T-cell (primary cell): ENCODE results near the gene MYBL2. TPM values are rescaled to one million over a fixed set of nuclear protein-coding genes. Genes with fewer than 3 reads are reported as not detected.

Experiments used
- ATAC-seq, 4 experiments: fragments of 200-7000 bp in 3 of 4; fragments of 150-1000 bp in 1 of 4; cut with Tn5 transposase; replicated peaks in 1 of 4; 1 replicate in 3 of 4; 2 replicates in 1 of 4; pipeline ENCODE4 v1.10.0; 2021; ENCODE audit warnings: moderate library complexity in 3 of 4, mild to moderate bottlenecking in 2 of 4, moderate number of reproducible peaks in 1 of 4
- CTCF ChIA-PET, 2 donors: fragments of 300-600 bp; sonication (Branson Sonifier 250); formaldehyde crosslinking; loops; one replicate each; lab custom pipeline; 2022; ENCODE audit warnings: antibody characterized with exemption in 2 of 2; lab: Charles Lee
- POLR2A ChIA-PET, 2 donors: fragments of 300-600 bp; sonication (Branson Sonifier 250); formaldehyde crosslinking; loops; one replicate each; lab custom pipeline; 2022; ENCODE audit warnings: antibody characterized with exemption in 2 of 2; lab: Charles Lee
- DNase-seq, 35 experiments: peaks; one replicate each; pipeline versions ENCODE4 v3.0.0 to v3.0.0-alpha.2; 2013 to 2023
- H3K27ac ChIP-seq: one replicate; pipeline ENCODE4 v1.5.1; 2013; ENCODE audit warnings: low read length
- H3K27me3 ChIP-seq, 2 experiments: replicated peaks in 1 of 2; 1 replicate in 1 of 2; 2 replicates in 1 of 2; pipeline versions ENCODE4 v1.6.1 to v1.7.0; 2013; ENCODE audit warnings: low read length in 1 of 2, mixed read lengths in 1 of 2; ENCODE audit not compliant: control insufficient read depth in 2 of 2, insufficient read depth in 2 of 2; ENCODE audit errors: extremely low read depth in 1 of 2
- H3K36me3 ChIP-seq, 2 donors: 1 replicate in 1 of 2; 2 replicates in 1 of 2; pipeline versions ENCODE4 v1.6.1 to v1.7.0; 2013; ENCODE audit warnings: low read length in 1 of 2; ENCODE audit not compliant: control insufficient read depth in 2 of 2, insufficient read depth in 1 of 2; ENCODE audit errors: extremely low read depth in 1 of 2
- H3K4me1 ChIP-seq, 2 experiments: 1 replicate in 1 of 2; 2 replicates in 1 of 2; pipeline versions ENCODE4 v1.6.1 to v1.7.0; 2013; ENCODE audit warnings: low read length in 2 of 2, mixed read lengths in 1 of 2; ENCODE audit not compliant: insufficient read depth in 2 of 2, control insufficient read depth in 1 of 2; ENCODE audit errors: extremely low read depth in 1 of 2
- H3K4me3 ChIP-seq, 2 donors: 1 replicate in 1 of 2; 2 replicates in 1 of 2; pipeline versions ENCODE4 v1.5.1 to v1.7.0; 2013; ENCODE audit warnings: mild to moderate bottlenecking in 2 of 2, low read length in 1 of 2, moderate library complexity in 1 of 2; ENCODE audit not compliant: control insufficient read depth in 1 of 2; ENCODE audit errors: extremely low read depth in 1 of 2
- H3K9me3 ChIP-seq: 2 replicates; pipeline ENCODE4 v1.7.0; 2013
- H3K27ac Mint-ChIP-seq, 2 donors: one replicate each; pipeline ENCODE4 v1.8.0; 2020 to 2021; ENCODE audit warnings: mild to moderate bottlenecking in 2 of 2, mixed read lengths in 2 of 2
- H3K27me3 Mint-ChIP-seq, 2 donors: one replicate each; pipeline ENCODE4 v1.8.0; 2021 to 2022; ENCODE audit warnings: mixed read lengths in 2 of 2
- H3K36me3 Mint-ChIP-seq: one replicate; pipeline ENCODE4 v1.8.0; 2021; ENCODE audit warnings: mixed read lengths
- H3K4me1 Mint-ChIP-seq, 3 donors: one replicate each; pipeline ENCODE4 v1.8.0; 2020 to 2022; ENCODE audit warnings: mixed read lengths in 3 of 3, mild to moderate bottlenecking in 1 of 3
- H3K4me3 Mint-ChIP-seq, 3 donors: one replicate each; pipeline ENCODE4 v1.8.0; 2020 to 2022; ENCODE audit warnings: mild to moderate bottlenecking in 3 of 3, mixed read lengths in 3 of 3, moderate library complexity in 3 of 3
- H3K9me3 Mint-ChIP-seq, 3 donors: one replicate each; pipeline ENCODE4 v1.8.0; 2020 to 2022; ENCODE audit warnings: mixed read lengths in 3 of 3
- WGBS: methylation state at CpG from one replicate; pipeline ENCODE4 v1.1.5; 2013; ENCODE audit warnings: missing lambda C conversion rate; ENCODE audit not compliant: insufficient coverage; 5-methylcytosine and 5-hydroxymethylcytosine counted together
- total RNA-seq, 35 experiments: library from RNA in 6 of 35; stranded (reverse) in 6 of 35; fragments of 120-200 nt in 1 of 35; gene quantifications; one replicate each; pipeline versions ENCODE4 v1.2.1 to v1.2.4 and lab custom pipeline; 2013 to 2026

MYBL2 gene
- total RNA-seq, 5 donors from 2014 or later (not counting 1 experiment from before 2014, with no cell fraction given), result 1.2 to 3.0 (median 1.4) TPM

DNA sequence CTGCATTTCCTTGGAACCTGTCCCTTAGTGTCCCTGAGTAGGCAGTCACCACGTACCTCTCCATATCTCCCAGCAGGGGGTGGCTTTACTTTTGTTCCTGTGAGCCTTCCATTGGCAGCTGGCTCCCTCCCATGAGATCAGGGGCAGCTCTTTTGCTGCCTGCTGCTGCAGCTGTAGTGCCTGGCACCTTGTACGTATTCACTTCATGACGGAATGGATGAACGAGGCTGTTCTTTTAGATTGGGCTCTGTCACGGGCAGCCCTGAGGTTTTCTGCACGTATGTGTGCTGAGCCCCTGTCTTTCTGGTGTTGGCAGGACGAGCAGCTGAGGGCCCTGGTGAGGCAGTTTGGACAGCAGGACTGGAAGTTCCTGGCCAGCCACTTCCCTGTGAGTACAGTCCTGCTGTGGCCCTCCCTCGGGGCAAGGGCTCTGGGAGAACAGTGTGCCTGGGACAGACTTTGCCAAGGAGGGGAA, 14.6 kb downstream of the MYBL2 start:
- ATAC-seq, result no peak
- Mint-ChIP-seq H3K9me3 (no peaks in the 10 kb centered on the region), H3K4me1 (peaks cover 0 to 6% (median 2%) of the 10 kb centered on the region in 3 donors), H3K27ac (no peak overlapping the region), H3K36me3 (no peaks in the 10 kb centered on the region), H3K27me3 (peaks cover 0 to 3% of the 10 kb centered on the region in 2 donors), H3K4me3 (no peak overlapping the region)
- DNase-seq, result peak in 3 of 35 experiments; percentile 12 to 27 (median 23)
- Histone ChIP-seq H3K4me1 (peaks cover 0 to 5% of the 10 kb centered on the region in 2 experiments), H3K4me3 (no peak overlapping the region), H3K27ac (peak overlapping the region; percentile 47), H3K27me3 (no peaks in the 10 kb centered on the region), H3K36me3 (no peaks in the 10 kb centered on the region), H3K9me3 (no peaks in the 10 kb centered on the region)
- ChIA-PET CTCF (interaction anchor here (0.6 kb wide), 2 partner anchors 7 to 10 kb away, joined by 4 to 5 read pairs; no protein-coding TSS in a partner anchor), POLR2A (interaction anchor here in 1 of 2 donors (0.7 kb wide), 1 partner anchor 79 kb away, joined by 3 read pairs; no protein-coding TSS in a partner anchor)
- WGBS, result 76% methylated on average over 8 of the region's 8 CpGs

DNA sequence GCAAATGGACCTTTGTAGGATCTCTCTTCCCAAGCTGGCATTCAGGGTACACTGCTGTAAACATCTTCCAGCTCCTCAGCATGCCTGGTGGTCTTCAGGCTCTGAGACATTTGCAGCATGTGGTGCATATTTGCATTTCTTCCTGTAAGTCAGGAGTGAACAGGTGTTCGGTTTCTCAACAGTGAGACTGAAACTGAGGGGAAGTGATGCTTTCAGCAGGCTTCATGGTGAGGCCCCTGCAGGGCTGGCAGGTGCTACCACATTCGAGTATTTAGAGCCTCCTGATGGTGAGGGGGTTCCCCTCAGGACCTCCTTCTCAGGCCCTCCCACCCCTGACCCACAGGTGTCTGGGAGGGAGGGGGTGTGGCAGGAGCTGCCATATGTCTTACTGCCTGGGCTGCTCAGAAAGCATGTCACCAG, 15.1 kb downstream of the MYBL2 start:
- ChIA-PET POLR2A (interaction anchor here in 1 of 2 donors (0.7 kb wide), 1 partner anchor 80 kb away, joined by 3 read pairs; no protein-coding TSS in a partner anchor), CTCF (interaction anchor here in 1 of 2 donors (0.6 kb wide), 1 partner anchor 8 kb away, joined by 5 read pairs; no protein-coding TSS in a partner anchor)
- Histone ChIP-seq H3K27ac (peak overlapping the region; percentile 47), H3K4me1 (peaks cover 0 to 5% of the 10 kb centered on the region in 2 experiments), H3K4me3 (no peak overlapping the region), H3K27me3 (no peaks in the 10 kb centered on the region), H3K36me3 (no peaks in the 10 kb centered on the region), H3K9me3 (no peaks in the 10 kb centered on the region)
- Mint-ChIP-seq H3K9me3 (no peaks in the 10 kb centered on the region), H3K4me3 (no peak overlapping the region), H3K27ac (no peak overlapping the region), H3K36me3 (no peaks in the 10 kb centered on the region), H3K27me3 (peaks cover 0 to 3% of the 10 kb centered on the region in 2 donors), H3K4me1 (peaks cover 0 to 6% (median 2%) of the 10 kb centered on the region in 3 donors)
- WGBS, result 60% methylated on average over 1 of the region's 2 CpGs
- DNase-seq (peak in 1 of 35 experiments; percentile 44), ATAC-seq (peak in 3 of 4 experiments; percentile 20 to 44 (median 23))

DNA sequence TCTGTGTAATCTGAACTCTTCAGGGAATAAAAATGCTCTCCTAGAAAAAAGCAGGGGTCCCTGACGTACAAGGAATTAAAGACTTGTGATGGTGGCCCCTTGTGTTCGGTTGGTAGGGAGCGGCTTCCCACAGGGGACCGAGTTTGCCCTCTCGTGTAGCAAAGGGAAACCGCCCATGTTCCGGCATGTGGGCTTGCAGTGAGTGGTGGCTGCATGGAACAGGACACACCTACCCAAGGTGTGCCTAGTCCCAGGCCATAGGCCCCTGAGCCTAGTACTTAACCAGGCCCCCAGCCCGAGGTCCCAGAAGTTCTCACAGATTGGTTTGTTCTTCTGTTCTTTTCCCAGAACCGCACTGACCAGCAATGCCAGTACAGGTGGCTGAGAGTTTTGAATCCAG, 15.5 kb downstream of the MYBL2 start:
- Histone ChIP-seq H3K27me3 (no peaks in the 10 kb centered on the region), H3K4me3 (no peak overlapping the region), H3K9me3 (no peaks in the 10 kb centered on the region), H3K36me3 (no peaks in the 10 kb centered on the region), H3K4me1 (peaks cover 0 to 5% of the 10 kb centered on the region in 2 experiments), H3K27ac (no peak overlapping the region)
- CTCF ChIA-PET, result interaction anchor here in 1 of 2 donors (0.6 kb wide), 1 partner anchor 8 kb away, joined by 5 read pairs; no protein-coding TSS in a partner anchor
- H3K4me1 Mint-ChIP-seq, result peaks cover 0 to 6% (median 2%) of the 10 kb centered on the region in 3 donors
- H3K27me3 Mint-ChIP-seq, result no peaks in the 10 kb centered on the region
- H3K4me3 Mint-ChIP-seq, result no peak overlapping the region
- POLR2A ChIA-PET, result interaction anchor here in 1 of 2 donors (0.6 kb wide), 1 partner anchor 212 kb away, joined by 10 read pairs; no protein-coding TSS in a partner anchor
- ATAC-seq (no peak), DNase-seq (no peak)
- 96% methylated on average over 9 of the region's 9 CpGs for WGBS
- H3K27ac Mint-ChIP-seq, result no peak overlapping the region
- no peaks in the 10 kb centered on the region for H3K9me3 Mint-ChIP-seq
- no peaks in the 10 kb centered on the region for H3K36me3 Mint-ChIP-seq

DNA sequence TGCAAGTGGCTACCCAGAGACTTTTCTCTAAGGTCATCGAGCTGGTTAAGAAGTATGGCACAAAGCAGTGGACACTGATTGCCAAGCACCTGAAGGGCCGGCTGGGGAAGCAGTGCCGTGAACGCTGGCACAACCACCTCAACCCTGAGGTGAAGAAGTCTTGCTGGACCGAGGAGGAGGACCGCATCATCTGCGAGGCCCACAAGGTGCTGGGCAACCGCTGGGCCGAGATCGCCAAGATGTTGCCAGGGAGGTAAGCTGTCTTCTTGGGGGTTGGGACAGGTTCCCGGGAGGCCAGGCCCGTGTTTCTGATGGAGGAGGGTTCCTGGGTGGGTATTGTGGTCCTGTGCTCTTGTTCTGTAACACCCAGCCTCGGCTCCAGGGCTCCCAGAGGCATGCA, 19.9 kb downstream of the MYBL2 start:
- Mint-ChIP-seq H3K36me3 (no peaks in the 10 kb centered on the region), H3K4me3 (no peak overlapping the region), H3K9me3 (no peaks in the 10 kb centered on the region), H3K27ac (no peak overlapping the region), H3K27me3 (no peaks in the 10 kb centered on the region), H3K4me1 (peaks cover 0 to 2% (median 0%) of the 10 kb centered on the region in 3 donors)
- no peak for ATAC-seq
- Histone ChIP-seq H3K27ac (no peak overlapping the region), H3K4me3 (no peak overlapping the region), H3K27me3 (no peaks in the 10 kb centered on the region), H3K9me3 (no peaks in the 10 kb centered on the region), H3K36me3 (no peaks in the 10 kb centered on the region), H3K4me1 (peaks cover 0 to under 1% of the 10 kb centered on the region in 2 experiments)
- 95% methylated on average over 13 of the region's 13 CpGs for WGBS
- DNase-seq, result no peak
- ChIA-PET POLR2A (interaction anchor here in 1 of 2 donors (0.6 kb wide), 1 partner anchor 13 kb away, joined by 4 read pairs; no protein-coding TSS in a partner anchor), CTCF (no interaction called here)

DNA sequence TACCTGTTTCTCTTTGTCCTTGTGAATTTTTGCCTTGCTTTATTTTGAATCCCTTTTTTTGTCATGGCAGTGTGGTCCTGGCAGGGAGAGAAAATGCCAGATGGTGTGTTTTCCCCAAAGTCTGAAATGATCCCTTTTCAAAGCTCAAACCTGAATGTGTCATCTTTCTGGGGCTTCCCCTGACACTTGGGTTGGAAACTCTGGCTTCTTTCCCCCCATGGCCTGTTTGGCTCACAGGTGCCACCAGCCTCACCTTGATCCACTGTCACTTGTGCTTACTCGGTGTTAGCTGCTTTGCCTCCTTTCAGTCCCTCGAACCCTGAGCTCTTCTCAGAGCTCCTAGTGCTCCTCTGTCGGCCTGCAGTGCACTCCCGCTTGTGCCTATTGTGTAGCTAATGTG, 22.3 kb downstream of the MYBL2 start:
- Histone ChIP-seq H3K27me3 (no peaks in the 10 kb centered on the region), H3K27ac (no peak overlapping the region), H3K36me3 (no peaks in the 10 kb centered on the region), H3K9me3 (no peaks in the 10 kb centered on the region), H3K4me1 (peaks cover 0 to 4% of the 10 kb centered on the region in 2 experiments), H3K4me3 (no peak overlapping the region)
- no peaks in the 10 kb centered on the region for H3K36me3 Mint-ChIP-seq
- peaks cover 0 to 2% (median 0%) of the 10 kb centered on the region in 3 donors for H3K4me1 Mint-ChIP-seq
- no peaks in the 10 kb centered on the region for H3K27me3 Mint-ChIP-seq
- ChIA-PET CTCF (no interaction called here), POLR2A (no interaction called here)
- H3K9me3 Mint-ChIP-seq, result no peaks in the 10 kb centered on the region
- 100% methylated on average over 1 of the region's 4 CpGs for WGBS
- ATAC-seq, result no peak
- DNase-seq, result no peak
- H3K27ac Mint-ChIP-seq, result no peak overlapping the region
- no peak overlapping the region for H3K4me3 Mint-ChIP-seq

DNA sequence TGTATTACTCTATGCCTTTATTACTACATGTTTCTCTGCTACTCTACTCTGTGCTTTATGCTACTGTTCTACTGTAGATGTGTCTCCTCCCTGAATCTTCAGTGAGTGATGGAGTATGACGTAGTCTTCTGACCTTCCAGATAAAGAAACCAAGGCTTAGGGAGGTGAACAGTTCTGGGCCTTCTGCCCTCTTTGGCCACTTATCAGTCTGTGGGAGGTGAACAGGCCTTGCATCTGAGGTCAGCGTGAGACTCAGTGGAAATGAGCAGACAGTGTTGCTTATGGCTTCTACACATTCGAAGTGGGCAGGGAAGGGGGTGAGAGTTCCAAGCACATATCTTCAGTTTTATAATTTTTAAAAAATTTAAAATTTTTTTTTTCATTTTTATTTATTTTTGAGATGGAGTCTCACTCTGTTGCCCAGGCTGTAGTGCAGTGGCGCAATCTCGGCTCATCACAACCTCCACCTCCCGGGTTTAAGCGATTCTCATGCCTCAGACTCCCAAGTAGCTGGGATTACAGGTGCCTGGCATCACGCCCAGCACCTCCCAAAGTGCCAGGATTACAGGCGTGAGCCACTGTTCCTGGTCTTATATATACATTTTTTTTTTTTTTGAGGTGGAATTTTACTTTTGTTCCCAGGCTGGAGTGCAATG, 24.2 kb downstream of the MYBL2 start:
- no peaks in the 10 kb centered on the region for H3K27me3 Mint-ChIP-seq
- no peak for DNase-seq
- ChIA-PET CTCF (interaction anchor here (0.5 to 1.1 kb wide), 4 partner anchors 42 to 570 kb away, joined by 3 to 5 read pairs (median 4); no protein-coding TSS in a partner anchor), POLR2A (no interaction called here)
- H3K36me3 Mint-ChIP-seq, result no peaks in the 10 kb centered on the region
- no peaks in the 10 kb centered on the region for H3K9me3 ChIP-seq
- H3K4me3 ChIP-seq, result no peak overlapping the region
- 100% methylated on average over 1 of the region's 9 CpGs for WGBS
- H3K9me3 Mint-ChIP-seq, result no peaks in the 10 kb centered on the region
- H3K4me3 Mint-ChIP-seq, result no peak overlapping the region
- ATAC-seq, result no peak
- H3K4me1 Mint-ChIP-seq, result peaks cover 0 to 4% (median 0%) of the 10 kb centered on the region in 3 donors
- H3K27ac Mint-ChIP-seq, result no peak overlapping the region
- H3K36me3 ChIP-seq, result no peaks in the 10 kb centered on the region
- H3K27me3 ChIP-seq, result no peaks in the 10 kb centered on the region
- no peak overlapping the region for H3K27ac ChIP-seq
- peaks cover 0 to 4% of the 10 kb centered on the region in 2 experiments for H3K4me1 ChIP-seq
